Ishikawa (cell line): ENCODE results near the gene ASB7.

ENCODE experiments used
- CEBPB ChIP-seq: IDR thresholded peaks from 2 replicates; pipeline ENCODE4 v1.6.1; 2012
- CREB1 ChIP-seq: IDR thresholded peaks from 2 replicates; pipeline ENCODE4 v1.6.1; 2012; ENCODE audit warnings: low read depth
- EGR1 ChIP-seq: IDR thresholded peaks from 2 replicates; pipeline ENCODE4 v1.6.1; 2012
- EP300 ChIP-seq: IDR thresholded peaks from 2 replicates; pipeline ENCODE4 v1.6.1; 2012; ENCODE audit warnings: borderline replicate concordance
- FOXM1 ChIP-seq: IDR thresholded peaks from 2 replicates; pipeline ENCODE4 v1.6.1; 2012; ENCODE audit warnings: low read depth, borderline replicate concordance
- NFIC ChIP-seq: IDR thresholded peaks from 2 replicates; pipeline ENCODE4 v1.6.1; 2012
- RAD21 ChIP-seq: IDR thresholded peaks from 2 replicates; pipeline ENCODE4 v1.6.1; 2012; ENCODE audit warnings: low read depth
- REST ChIP-seq: IDR thresholded peaks from 2 replicates; pipeline ENCODE4 v1.6.1; 2012; ENCODE audit warnings: low read depth, mild to moderate bottlenecking
- TAF1 ChIP-seq: IDR thresholded peaks from 2 replicates; pipeline ENCODE4 v1.6.1; 2012; ENCODE audit warnings: low read depth, mild to moderate bottlenecking
- TCF12 ChIP-seq: IDR thresholded peaks from 2 replicates; pipeline ENCODE4 v1.6.1; 2012; ENCODE audit warnings: low read depth
- TEAD4 ChIP-seq: IDR thresholded peaks from 2 replicates; pipeline ENCODE4 v1.6.1; 2012
- USF1 ChIP-seq: IDR thresholded peaks from 2 replicates; pipeline ENCODE4 v1.6.1; 2012
- YY1 ChIP-seq: IDR thresholded peaks from 2 replicates; pipeline ENCODE4 v1.6.1; 2012; ENCODE audit warnings: low read depth
- ZBTB7A ChIP-seq: IDR thresholded peaks from 2 replicates; pipeline ENCODE4 v1.6.1; 2012; ENCODE audit warnings: low read depth
- TF ChIP-seq, protein P1 (sequence below): IDR thresholded peaks from 2 replicates; pipeline ENCODE4 v1.6.1; 2012

ASB7 gene

DNA sequence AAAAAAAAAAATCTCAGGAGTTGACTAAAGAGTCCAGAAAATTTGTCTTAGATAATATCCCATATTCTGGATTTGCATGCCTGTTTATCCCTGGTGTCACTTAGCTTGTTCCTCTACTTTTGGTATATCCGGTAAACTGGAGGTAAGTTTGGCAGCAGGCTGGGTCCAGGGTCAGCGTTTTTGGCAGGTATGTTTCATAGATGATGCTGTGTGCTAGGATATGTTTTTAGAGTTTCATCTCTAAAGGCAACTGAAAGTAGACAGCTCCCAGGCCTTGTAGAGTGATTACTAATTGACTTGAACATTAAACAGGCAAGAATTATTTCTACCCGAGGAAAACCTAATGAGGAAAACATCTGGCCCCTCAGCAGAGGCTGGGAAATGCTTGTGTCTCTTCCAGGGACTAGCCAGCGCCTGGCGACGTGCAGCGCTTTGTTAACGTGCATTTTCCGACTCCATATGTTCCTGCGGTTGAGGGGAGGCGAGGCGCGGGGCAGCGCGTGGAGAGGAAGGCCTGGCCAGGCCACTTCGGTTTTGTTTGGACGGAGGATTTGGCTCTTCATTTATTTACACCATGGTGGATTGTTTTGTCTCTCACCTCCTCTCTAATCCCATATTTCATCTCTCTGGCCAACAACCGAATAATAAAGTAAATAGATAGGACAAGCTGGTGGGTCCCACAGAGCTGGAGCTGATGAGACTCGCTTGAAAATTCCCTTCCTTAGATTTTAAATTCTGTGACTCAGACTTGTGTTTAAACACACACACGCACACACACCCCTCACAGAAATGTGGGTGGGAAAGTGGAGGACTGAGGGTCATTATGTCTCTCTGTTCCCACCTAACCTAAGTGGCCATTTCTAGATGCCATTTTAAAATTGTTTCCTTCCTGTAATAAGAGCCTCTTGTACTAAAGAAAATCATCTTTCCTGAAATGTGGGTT is 65.3 kb downstream of the ASB7 start:
- TF ChIP-seq TCF12 (no peak), RAD21 (no peak), TAF1 (no peak), REST (no peak), CREB1 (no peak), ZBTB7A (no peak), USF1 (no peak), NFIC (no peak), YY1 (no peak), FOXM1 (no peak), TEAD4 (no peak), CEBPB (no peak), EGR1 (no peak), EP300 (no peak)
- TF ChIP-seq, protein P1, sequence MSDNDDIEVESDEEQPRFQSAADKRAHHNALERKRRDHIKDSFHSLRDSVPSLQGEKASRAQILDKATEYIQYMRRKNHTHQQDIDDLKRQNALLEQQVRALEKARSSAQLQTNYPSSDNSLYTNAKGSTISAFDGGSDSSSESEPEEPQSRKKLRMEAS: no peak

DNA sequence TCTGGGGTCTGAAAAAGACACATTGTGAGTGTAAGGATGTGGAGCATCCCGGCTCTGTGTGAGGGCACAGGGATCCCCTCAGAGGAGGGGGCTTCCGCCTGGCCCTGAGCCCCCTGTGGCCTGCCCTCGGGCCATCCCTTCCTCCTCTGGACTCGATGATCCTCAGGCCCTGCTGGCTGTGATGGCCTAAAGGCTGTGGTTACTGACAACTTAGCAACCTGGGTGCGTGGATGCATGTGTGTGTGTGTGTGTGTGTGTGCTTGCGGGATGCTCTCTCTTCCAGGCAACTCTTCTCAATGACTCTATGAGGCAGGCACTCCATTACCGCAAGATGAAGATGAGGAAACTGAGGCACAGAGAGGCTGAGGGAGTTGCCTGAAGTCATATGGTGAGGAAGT is 66.0 kb downstream of the ASB7 start:
- TF ChIP-seq, protein P1: no peak
- TF ChIP-seq RAD21: no peak
- TF ChIP-seq TAF1: no peak
- no peak for TF ChIP-seq REST
- no peak for TF ChIP-seq FOXM1
- no peak for TF ChIP-seq EP300
- TF ChIP-seq TCF12: no peak
- no peak for TF ChIP-seq USF1
- no peak for TF ChIP-seq CEBPB
- no peak for TF ChIP-seq YY1
- no peak for TF ChIP-seq ZBTB7A
- TF ChIP-seq CREB1: no peak
- TF ChIP-seq NFIC: no peak
- TF ChIP-seq TEAD4: no peak
- no peak for TF ChIP-seq EGR1

DNA sequence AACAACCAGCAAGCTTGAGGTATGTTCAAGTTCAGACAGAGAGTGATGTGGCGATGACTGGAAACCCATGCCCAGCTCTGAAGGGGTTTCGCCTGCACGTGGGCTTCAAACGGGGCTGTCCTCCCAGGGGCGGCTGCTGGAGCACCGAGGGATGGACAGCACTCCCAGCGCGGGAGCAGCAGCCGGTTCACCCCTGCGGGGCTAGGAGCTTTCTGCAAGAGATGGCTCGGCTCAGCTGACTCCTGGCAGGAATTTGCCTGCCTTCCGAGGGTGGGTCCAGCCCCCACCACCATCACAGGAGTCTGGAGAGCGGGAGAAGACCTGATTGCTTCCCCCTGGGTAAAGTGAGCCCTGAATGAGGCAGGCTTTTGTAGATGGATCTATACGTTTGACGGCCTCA is 66.9 kb downstream of the ASB7 start:
- TF ChIP-seq FOXM1: no peak
- no peak for TF ChIP-seq CREB1
- TF ChIP-seq EGR1: no peak
- TF ChIP-seq ZBTB7A: no peak
- no peak for TF ChIP-seq CEBPB
- no peak for TF ChIP-seq YY1
- TF ChIP-seq EP300: no peak
- TF ChIP-seq TAF1: no peak
- no peak for TF ChIP-seq TEAD4
- TF ChIP-seq TCF12: no peak
- TF ChIP-seq REST: no peak
- TF ChIP-seq, protein P1: no peak
- TF ChIP-seq NFIC: no peak
- TF ChIP-seq RAD21: no peak
- TF ChIP-seq USF1: no peak
